ENCODE measurements around the gene TREML1.
"Not testable (repeated sequence)": the region's sequence is repeated elsewhere in the genome, so short reads cannot be mapped to it uniquely, and the experiment has no call there.

The TREML1 gene

DNA sequence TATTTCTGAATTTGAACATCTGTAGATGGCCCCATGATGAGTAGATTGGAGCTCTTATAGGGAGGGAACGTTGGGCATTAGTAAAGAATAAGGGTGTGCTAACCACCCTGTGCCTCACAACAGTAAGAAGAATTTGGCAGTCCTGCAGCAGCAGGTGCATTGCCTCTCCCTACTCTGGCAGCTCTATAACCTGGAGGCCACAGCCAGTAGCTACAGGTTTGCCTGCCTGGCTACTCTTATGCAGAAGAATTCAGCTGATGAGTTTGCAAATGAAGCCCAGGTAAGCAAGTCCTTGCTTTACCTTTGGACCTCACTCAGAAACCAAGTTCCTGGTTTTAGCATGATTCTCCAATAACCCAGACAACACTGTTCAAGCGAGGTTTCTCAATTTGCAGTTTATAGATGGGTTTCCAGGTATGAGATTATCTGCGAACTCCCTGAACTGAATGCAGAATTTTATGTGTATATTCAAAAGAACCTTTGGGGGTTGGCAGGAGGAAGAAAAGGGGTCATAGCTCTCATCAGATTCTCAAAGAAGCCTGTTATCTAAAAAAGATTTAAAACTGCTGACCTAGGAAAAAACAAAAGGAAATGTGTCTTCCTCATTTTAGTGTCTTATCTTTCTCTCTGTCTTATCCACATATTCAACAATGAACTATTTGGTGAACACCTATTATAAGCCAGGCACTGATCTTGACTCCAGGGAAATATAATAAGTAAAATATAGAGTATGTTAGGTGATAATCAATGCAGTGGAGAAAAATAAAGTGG, 18.9 kb downstream of the TREML1 start:
- DNase-seq, result no peak

DNA sequence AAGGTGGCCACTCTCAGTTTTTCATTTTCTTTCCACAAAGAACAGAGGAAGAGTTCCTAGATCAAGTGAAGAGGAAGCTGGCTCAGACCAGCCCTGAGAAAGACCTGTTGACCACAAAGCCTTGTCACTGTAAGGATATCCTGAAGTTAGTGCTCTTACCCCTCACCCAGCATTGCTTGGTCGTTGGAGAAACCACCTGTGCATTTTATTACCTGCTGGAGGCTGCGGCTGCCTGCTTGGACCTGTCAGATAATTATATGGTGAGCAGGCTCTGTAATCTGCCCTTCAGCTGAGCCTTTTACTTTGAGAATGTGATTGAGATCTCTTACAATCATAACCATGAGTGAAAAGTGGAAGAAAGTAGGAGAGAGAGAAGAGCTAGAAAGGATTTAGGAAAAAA, 21.9 kb downstream of the TREML1 start:
- no peak for DNase-seq

DNA sequence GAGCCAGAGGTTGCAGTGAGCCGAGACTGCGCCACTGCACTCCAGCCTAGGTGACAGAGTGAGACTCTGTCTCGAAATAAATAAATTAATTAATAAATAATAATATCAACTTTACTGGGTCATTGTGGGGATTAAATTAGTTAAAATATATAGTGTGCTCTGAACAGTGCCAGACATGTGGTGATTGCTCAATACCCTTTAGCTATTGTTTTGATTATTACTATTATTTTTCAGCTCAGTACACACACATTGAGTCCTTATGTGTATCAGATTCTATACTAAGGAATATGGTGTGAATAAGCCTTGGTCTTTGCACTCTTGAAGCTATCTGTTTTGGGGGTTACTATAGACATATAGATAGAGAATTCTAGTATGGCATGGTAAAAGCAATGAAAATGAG, 28.9 kb downstream of the TREML1 start:
- DNase-seq, result no peak

DNA sequence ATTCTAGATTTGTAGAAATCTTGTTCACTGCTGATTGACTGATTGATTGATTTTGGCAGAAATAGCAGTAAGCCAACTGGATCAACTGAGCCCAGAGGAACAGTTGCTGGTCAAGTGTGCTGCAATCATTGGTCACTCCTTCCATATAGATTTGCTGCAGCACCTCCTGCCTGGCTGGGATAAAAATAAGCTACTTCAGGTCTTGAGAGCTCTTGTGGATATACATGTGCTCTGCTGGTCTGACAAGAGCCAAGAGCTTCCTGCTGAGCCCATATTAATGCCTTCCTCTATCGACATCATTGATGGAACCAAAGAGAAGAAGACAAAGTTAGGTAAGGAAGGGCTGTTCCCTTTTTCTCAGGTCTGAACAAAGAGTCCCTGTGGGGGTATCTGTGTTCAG, 31.2 kb downstream of the TREML1 start:
- DNase-seq, result no peak

DNA sequence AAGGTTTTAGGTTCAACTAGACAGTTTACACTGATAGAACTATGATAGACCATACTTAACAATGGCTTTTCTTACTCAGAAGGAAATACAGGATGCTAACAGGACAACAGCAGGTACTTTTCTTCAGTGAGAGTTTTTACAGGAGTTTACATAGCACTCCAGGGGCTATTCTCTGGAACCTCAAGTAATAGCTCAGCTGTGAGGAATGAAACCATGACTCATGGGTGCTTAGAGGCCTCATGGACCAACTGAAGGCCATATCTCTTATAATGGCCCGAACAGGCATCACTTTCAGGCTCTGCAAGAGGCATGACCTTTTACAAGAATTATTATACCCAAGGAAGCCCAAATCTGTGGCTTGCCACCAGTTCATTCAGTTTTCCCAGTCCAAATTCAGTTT, 31.8 kb downstream of the TREML1 start:
- no peak for DNase-seq

DNA sequence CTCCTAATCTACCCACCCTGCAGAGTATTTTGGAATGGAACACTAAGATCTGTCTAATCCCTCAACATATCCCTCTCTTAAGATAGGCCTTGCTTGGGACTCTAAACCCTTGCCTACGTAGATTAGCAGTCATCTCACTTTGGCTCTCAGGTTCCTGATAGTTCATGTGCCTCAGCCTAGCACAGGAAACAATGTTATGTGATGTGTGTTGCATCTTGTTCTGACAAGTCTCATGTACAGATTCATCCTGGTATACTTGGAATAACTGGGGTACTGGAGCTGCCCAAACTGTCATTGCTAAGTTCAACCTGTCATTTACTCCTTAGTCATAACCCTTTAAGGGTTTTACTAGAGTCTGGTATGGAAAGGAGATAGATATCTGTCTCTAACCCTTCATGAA, 34.1 kb downstream of the TREML1 start:
- DNase-seq, result no peak

DNA sequence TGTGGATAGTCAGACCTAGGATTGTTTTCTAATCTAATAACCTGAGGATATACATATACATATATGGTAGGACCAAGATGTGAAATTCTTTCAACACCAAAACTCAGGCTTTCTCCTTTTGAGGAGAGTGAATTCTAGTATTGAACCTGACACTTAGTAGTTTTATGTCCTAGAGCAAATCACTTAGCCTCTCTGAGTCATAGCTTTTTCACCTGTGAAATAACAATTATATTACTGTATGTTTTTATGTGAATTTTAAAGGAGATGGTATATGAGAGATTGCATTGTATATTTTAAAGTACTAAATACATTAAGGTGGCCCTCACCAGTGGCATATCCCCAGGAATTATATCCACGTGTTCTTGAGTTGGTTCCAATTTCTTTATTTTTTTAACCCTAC, 34.6 kb downstream of the TREML1 start:
- no peak for DNase-seq

DNA sequence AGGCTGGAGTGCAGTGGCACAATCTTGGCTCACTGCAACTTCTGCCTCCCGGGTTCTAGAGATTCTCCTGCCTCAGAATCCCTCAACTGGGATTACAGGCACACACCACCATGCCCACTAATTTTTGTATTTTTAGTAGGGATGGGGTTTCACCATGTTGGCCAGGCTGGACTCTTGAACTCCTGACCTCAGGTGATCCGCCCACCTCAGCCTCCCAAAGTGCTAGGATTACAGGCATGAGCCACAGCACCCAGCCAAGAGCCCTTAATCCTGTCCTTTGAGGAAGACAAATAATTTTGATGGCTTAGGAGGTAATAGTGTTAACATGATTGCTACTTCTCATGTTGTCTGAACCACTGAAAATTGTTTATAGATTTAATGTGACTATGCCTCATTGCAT, 39.1 kb downstream of the TREML1 start:
- not testable (repeated sequence) for DNase-seq

DNA sequence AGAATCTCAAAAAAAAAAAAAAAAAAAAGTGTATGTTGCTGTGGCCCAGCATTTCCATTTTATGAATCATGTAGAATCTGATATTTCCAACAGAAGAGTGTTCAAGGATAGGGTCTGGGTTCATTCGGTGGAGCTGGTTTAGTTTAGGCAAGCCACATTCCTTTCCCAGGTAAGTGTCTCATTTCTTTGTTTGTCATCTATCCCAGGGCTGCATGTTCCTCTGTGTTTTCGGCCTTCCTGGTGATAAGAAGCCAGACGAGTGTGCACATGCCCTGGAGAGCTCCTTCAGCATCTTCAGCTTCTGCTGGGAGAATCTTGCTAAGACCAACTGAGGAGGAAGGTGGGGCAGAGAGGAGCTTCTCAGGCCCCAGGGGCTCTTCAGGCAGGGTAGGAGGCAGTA, 43.1 kb downstream of the TREML1 start:
- DNase-seq, result no peak

DNA sequence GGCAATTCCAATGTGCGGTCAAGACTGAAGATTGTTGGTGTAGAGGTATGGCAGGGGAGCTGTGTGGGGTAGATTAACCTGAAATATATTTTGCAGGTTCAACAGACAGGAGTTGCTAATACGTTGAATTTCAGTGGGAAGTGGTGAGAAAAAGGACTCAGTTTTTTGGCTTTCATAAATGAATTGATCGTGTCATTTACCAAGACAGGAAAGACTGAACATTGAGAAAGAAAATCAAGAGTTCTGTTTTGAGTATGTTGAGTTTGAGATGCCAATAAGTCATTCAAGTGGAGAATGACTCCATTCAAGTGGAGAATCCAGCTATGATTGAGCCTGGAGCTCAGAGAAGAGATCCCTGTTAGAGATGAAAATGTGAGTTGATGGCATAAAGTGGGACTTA, 50.3 kb downstream of the TREML1 start:
- no peak for DNase-seq

DNA sequence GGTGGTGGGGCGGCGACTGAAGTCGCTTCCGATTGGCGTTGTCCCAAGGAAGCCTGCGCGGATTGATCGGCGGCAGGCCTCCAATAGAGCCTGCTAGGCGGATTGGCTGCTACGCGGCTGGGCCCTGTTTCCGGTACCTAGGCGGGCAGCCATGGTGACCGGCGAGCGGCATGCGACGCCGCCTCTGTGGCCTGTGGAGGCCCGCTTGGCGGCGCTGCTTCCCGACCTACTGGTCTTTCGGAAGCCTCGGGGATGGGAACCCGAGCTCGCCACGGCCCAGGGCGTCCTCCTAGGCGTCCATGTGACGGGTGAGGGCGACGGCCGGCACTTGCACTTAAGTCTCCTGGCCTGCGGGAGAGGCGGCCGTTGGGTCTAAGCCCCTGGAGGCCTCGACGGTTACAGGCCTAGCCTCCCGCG, 53.3 kb downstream of the TREML1 start:
- DNase-seq, result no peak

All from NCI-H446 (cell line).